ENCODE results near the gene CDK6. TPM values are rescaled to one million over a fixed set of nuclear protein-coding genes. Genes with fewer than 3 reads are reported as not detected.

Gene CDK6
- total and polyA plus RNA-seq, 9 of the 15 experiments (the other 6 are each of a cell fraction or from before 2014, with no cell fraction given), result 7.6 to 109 (median 44.4) TPM

DNA sequence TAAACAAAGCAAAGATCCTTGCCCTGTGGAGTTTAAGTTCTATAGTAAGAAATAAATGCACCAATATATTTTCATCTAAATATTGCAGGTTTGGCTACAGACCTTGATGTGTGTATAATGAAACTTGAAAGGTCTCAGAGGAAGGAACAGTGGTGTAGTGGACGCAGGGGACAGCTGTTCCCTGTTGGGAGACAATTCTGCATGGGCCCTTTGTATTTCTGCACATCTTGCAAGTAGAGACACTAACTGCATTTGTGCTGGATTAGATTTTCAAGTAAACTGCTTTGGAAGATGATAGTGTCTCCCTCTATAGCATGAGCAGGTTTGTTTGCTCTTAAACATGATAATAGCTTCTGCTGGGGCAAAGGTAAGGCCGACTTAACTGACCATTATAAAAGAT is 188.7 kb downstream of the CDK6 start:
- no TSS peak for BruUV-seq (replicated peaks)
- Histone ChIP-seq H4K20me1 (replicated peaks; ENCODE audit: control insufficient read depth, insufficient read depth, low read length) (no peaks in the 10 kb centered on the region), H3K79me2 (ENCODE audit: control insufficient read depth, insufficient read depth, low read length) (no peaks in the 10 kb centered on the region), H3K9ac (ENCODE audit: insufficient read depth in 1 of 2, low read depth in 2 of 2, low read length in 2 of 2) (no peak overlapping the region), H3K27me3 (ENCODE audit: control insufficient read depth in 2 of 2, insufficient read depth in 2 of 2, low read length in 2 of 2) (no peaks in the 10 kb centered on the region), H3K36me3 (ENCODE audit: control insufficient read depth, insufficient read depth, low read length) (peaks cover 5% of the 10 kb centered on the region; the same call in 1 of the 3 replicates), H3K27ac (ENCODE audit: extremely low read depth, low read depth, low read length) (no peak overlapping the region), H3K4me1 (replicated peaks in 1 of 2; ENCODE audit: control insufficient read depth in 2 of 2, insufficient read depth in 2 of 2, low read length in 2 of 2) (no peaks in the 10 kb centered on the region; a peak in 1 of 5 replicates), H3K9me1 (ENCODE audit: control insufficient read depth, insufficient read depth, low read length) (no peaks in the 10 kb centered on the region), H3K9me3 (replicated peaks; ENCODE audit: control insufficient read depth, insufficient read depth, low read depth, low read length) (no peaks in the 10 kb centered on the region), H3K4me3 (no peak overlapping the region), H3K4me2 (ENCODE audit: insufficient read depth, low read length) (no peak overlapping the region), H2AFZ (ENCODE audit: low read depth, low read length) (no peak overlapping the region)
- ChIA-PET CTCF (ENCODE audit: low intra/inter-chr PET ratio) (no interaction called here), POLR2A (interaction anchor here (0.6 kb wide), 1 partner anchor 251 kb away, joined by 4 read pairs; no protein-coding TSS in a partner anchor)
- no peak for FAIRE-seq
- intact Hi-C loops (cut with micrococcal nuclease) (no loop called here), in situ Hi-C loops (cut with MboI) (no loop called here)
- TF ChIP-seq ZBTB17 (CRISPR knock-in tag; IDR thresholded peaks at IDR 0.05) (no peak), HDAC6 (IDR thresholded peaks at IDR 0.05; ENCODE audit: low read depth, low read length) (no peak), NFE2 (IDR thresholded peaks at IDR 0.05; ENCODE audit: low read depth) (no peak), SP1 (CRISPR knock-in tag; IDR thresholded peaks at IDR 0.05) (no peak), ZNF311 (CRISPR knock-in tag; IDR thresholded peaks at IDR 0.05) (no peak), PTBP1 (IDR thresholded peaks at IDR 0.05; ENCODE audit: low read depth, low read length) (no peak), NBN (IDR thresholded peaks at IDR 0.05; ENCODE audit: low read depth) (no peak), POLR3G (IDR thresholded peaks at IDR 0.05; ENCODE audit: extremely low read depth, insufficient read length, insufficient replicate concordance) (no peak), CREB5 (CRISPR knock-in tag; IDR thresholded peaks at IDR 0.05) (no peak), HBP1 (CRISPR knock-in tag; IDR thresholded peaks at IDR 0.05) (no peak), KLF1 (tag; IDR thresholded peaks at IDR 0.05) (no peak), FIP1L1 (IDR thresholded peaks at IDR 0.05; ENCODE audit: low read depth, low read length, poor library complexity, severe bottlenecking) (no peak), MEF2D (tag; conservative IDR thresholded peaks at IDR 0.05; ENCODE audit: low read depth) (no peak), JUNB (CRISPR knock-in tag; conservative IDR thresholded peaks at IDR 0.05) (no peak), GATAD2B (IDR thresholded peaks at IDR 0.05; ENCODE audit: borderline replicate concordance) (no peak)
- TF ChIP-seq, protein P1, sequence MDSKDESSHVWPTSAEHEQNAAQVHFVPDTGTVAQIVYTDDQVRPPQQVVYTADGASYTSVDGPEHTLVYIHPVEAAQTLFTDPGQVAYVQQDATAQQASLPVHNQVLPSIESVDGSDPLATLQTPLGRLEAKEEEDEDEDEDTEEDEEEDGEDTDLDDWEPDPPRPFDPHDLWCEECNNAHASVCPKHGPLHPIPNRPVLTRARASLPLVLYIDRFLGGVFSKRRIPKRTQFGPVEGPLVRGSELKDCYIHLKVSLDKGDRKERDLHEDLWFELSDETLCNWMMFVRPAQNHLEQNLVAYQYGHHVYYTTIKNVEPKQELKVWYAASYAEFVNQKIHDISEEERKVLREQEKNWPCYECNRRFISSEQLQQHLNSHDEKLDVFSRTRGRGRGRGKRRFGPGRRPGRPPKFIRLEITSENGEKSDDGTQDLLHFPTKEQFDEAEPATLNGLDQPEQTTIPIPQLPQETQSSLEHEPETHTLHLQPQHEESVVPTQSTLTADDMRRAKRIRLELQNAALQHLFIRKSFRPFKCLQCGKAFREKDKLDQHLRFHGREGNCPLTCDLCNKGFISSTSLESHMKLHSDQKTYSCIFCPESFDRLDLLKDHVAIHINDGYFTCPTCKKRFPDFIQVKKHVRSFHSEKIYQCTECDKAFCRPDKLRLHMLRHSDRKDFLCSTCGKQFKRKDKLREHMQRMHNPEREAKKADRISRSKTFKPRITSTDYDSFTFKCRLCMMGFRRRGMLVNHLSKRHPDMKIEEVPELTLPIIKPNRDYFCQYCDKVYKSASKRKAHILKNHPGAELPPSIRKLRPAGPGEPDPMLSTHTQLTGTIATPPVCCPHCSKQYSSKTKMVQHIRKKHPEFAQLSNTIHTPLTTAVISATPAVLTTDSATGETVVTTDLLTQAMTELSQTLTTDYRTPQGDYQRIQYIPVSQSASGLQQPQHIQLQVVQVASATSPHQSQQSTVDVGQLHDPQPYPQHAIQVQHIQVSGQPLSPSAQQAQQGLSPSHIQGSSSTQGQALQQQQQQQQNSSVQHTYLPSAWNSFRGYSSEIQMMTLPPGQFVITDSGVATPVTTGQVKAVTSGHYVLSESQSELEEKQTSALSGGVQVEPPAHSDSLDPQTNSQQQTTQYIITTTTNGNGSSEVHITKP (IDR thresholded peaks at IDR 0.05; ENCODE audit: partially characterized antibody), result no peak
- TF ChIP-seq, protein P2, sequence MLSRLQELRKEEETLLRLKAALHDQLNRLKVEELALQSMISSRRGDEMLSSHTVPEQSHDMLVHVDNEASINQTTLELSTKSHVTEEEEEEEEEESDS (CRISPR knock-in tag; IDR thresholded peaks at IDR 0.05), result no peak
- 77% methylated on average over 2 of the region's 2 CpGs for WGBS (ENCODE audit: insufficient coverage, low coverage, missing lambda C conversion rate)
- no peak for ATAC-seq
- no peak for DNase-seq (ENCODE audit: extremely low read depth in 1 of 4, low spot score in 3 of 4)

All from K562 (cell line).